Esophagus muscularis mucosa (tissue), 3 donors: Measurements from ENCODE around the gene GAL3ST3.

Experiments used
- CTCF ChIP-seq, 3 experiments: fragments of 200-600 bp in 2 of 3; fragments of 450-650 bp in 1 of 3; sonication (generic) in 2 of 3; IDR thresholded peaks; one replicate each; pipeline ENCODE4 v1.5.1; 2017 to 2019; ENCODE audit warnings: antibody characterized with exemption in 3 of 3, mild to moderate bottlenecking in 2 of 3, moderate library complexity in 1 of 3
- POLR2A ChIP-seq: fragments of 450-650 bp; IDR thresholded peaks from one replicate; pipeline ENCODE4 v1.6.1; 2017; ENCODE audit warnings: antibody characterized with exemption, moderate library complexity, mild to moderate bottlenecking, low read depth
- POLR2AphosphoS5 ChIP-seq, 2 donors: sonication (generic); formaldehyde crosslinking; IDR thresholded peaks; one replicate each; pipeline ENCODE4 v1.6.1; 2017; ENCODE audit warnings: antibody characterized with exemption in 2 of 2

GRCh38 chr11:66016793-66017177 lies 32.2 kb downstream of the GAL3ST3 start:
- TF ChIP-seq CTCF (IDR thresholded peaks at IDR 0.05): no peak
- no peak for TF ChIP-seq POLR2A
- no peak for TF ChIP-seq POLR2AphosphoS5 (IDR thresholded peaks at IDR 0.05)
